K562 (cell line): Measurements from ENCODE around the gene RAD54L. TPM values are rescaled to one million over a fixed set of nuclear protein-coding genes. Genes with fewer than 3 reads are reported as not detected.

Experiments used
- BRCA1 ChIP-seq, 2 experiments: fragments of 450-650 bp in 1 of 2; sonication (generic) in 1 of 2; formaldehyde crosslinking in 1 of 2; IDR thresholded peaks; 2 replicates each; pipeline versions ENCODE4 v1.5.0 to v1.6.1; 2017 to 2020; ENCODE audit warnings: mild to moderate bottlenecking in 1 of 2, missing genetic modification reagents in 1 of 2
- CAMTA2 ChIP-seq: fragments of 250-450 bp; sonication (Bioruptor Pico); conservative IDR thresholded peaks from 2 replicates; pipeline ENCODE4 v1.5.1; 2022
- COPS2 ChIP-seq: fragments of 450-650 bp; conservative IDR thresholded peaks from 2 replicates; pipeline ENCODE4 v1.6.1; 2016; ENCODE audit warnings: mild to moderate bottlenecking, moderate library complexity
- CREB1 ChIP-seq, 2 experiments: sonication (generic) in 1 of 2; formaldehyde crosslinking in 1 of 2; IDR thresholded peaks; 2 replicates each; pipeline versions ENCODE4 v1.6.1 to v1.8.0; 2012 to 2022; ENCODE audit warnings: inconsistent platforms in 1 of 2, mild to moderate bottlenecking in 1 of 2, missing genetic modification reagents in 1 of 2, moderate library complexity in 1 of 2
- ESRRB ChIP-seq: fragments of 250-450 bp; sonication (Bioruptor Pico); IDR thresholded peaks from 2 replicates; pipeline ENCODE4 v1.5.0; 2020; ENCODE audit warnings: mild to moderate bottlenecking, moderate library complexity, borderline replicate concordance
- KAT2B ChIP-seq: IDR thresholded peaks from one replicate; pipeline ENCODE4 v1.6.1; 2012; ENCODE audit warnings: low read depth, mild to moderate bottlenecking, control low read depth, inconsistent platforms, low read length, moderate library complexity
- PHF20 ChIP-seq: fragments of 450-650 bp; IDR thresholded peaks from 2 replicates; pipeline ENCODE4 v1.6.1; 2018; ENCODE audit not compliant: partially characterized antibody
- RBM25 ChIP-seq: fragments of 200-400 bp; formaldehyde crosslinking; IDR thresholded peaks from 2 replicates; pipeline ENCODE4 v1.6.1; 2018; ENCODE audit warnings: low read length, low read depth, moderate library complexity; ENCODE audit not compliant: severe bottlenecking
- RBM34 ChIP-seq: fragments of 200-400 bp; formaldehyde crosslinking; IDR thresholded peaks from 2 replicates; pipeline ENCODE4 v1.6.1; 2018; ENCODE audit warnings: low read length, borderline replicate concordance; ENCODE audit not compliant: insufficient read depth
- TAF15 ChIP-seq: fragments of 200-400 bp; formaldehyde crosslinking; IDR thresholded peaks from 2 replicates; pipeline ENCODE4 v1.6.1; 2017; ENCODE audit warnings: mild to moderate bottlenecking, low read depth, low read length, moderate library complexity
- TCF7 ChIP-seq: sonication (generic); IDR thresholded peaks from 2 replicates; pipeline ENCODE4 v1.6.1; 2016; ENCODE audit warnings: antibody characterized with exemption, borderline replicate concordance
- TOE1 ChIP-seq, 2 experiments: fragments of 450-650 bp in 1 of 2; sonication (generic) in 1 of 2; formaldehyde crosslinking in 1 of 2; IDR thresholded peaks; 2 replicates each; pipeline versions ENCODE4 v1.7.1 to v1.8.0; 2016 to 2022; ENCODE audit warnings: borderline replicate concordance in 2 of 2, mild to moderate bottlenecking in 2 of 2, antibody characterized with exemption in 1 of 2, inconsistent platforms in 1 of 2, low read depth in 1 of 2, missing genetic modification reagents in 1 of 2, moderate library complexity in 1 of 2
- ZBTB12 ChIP-seq: fragments of 250-450 bp; sonication (Bioruptor Pico); IDR thresholded peaks from 2 replicates; pipeline ENCODE4 v1.4.0; 2020
- ZFPM2 ChIP-seq: fragments of 250-450 bp; sonication (Bioruptor Pico); IDR thresholded peaks from 2 replicates; pipeline ENCODE4 v1.5.1; 2022; ENCODE audit warnings: mild to moderate bottlenecking
- ZMIZ1 ChIP-seq, 2 experiments: fragments of 150-350 bp in 1 of 2; IDR thresholded peaks; 2 replicates each; pipeline ENCODE4 v1.6.1; 2012 to 2016; ENCODE audit warnings: low read depth in 2 of 2, low read length in 2 of 2, mild to moderate bottlenecking in 1 of 2, moderate library complexity in 1 of 2
- ZNF780A ChIP-seq: fragments of 250-450 bp; sonication (Bioruptor Pico); IDR thresholded peaks from 2 replicates; pipeline ENCODE4 v1.5.0; 2021; ENCODE audit warnings: mild to moderate bottlenecking
- polyA plus RNA-seq, 8 experiments: library from polyadenylated mRNA; depleted of rRNA in 4 of 8; stranded (reverse) in 5 of 8; unstranded in 3 of 8; fragments of >200 nt; fragmentation: Nextera tagmentation in 2 of 8; fragmentation: Illumina TruSeq in 1 of 8; extraction: Ambion mirVana in 2 of 8; extraction: Trizol in 1 of 8; gene quantifications; 2 replicates each; pipeline versions ENCODE4 v1.2.1 to v1.2.3, GENCODE V29; 2011 to 2014; ENCODE audit warnings: inconsistent platforms in 1 of 8, missing spikeins in 1 of 8
- total RNA-seq, 7 experiments: library from RNA; depleted of rRNA in 6 of 7; stranded (reverse); fragments of >200 nt in 6 of 7; fragmentation: Illumina TruSeq in 2 of 7; extraction: Trizol in 2 of 7; gene quantifications; 2 replicates each; pipeline versions ENCODE4 v1.2.1 to v1.2.3, GENCODE V29; 2011 to 2021; ENCODE audit warnings: low replicate concordance in 1 of 7
- TF ChIP-seq, protein P1 (sequence below), 2 experiments: IDR thresholded peaks in 1 of 2; conservative IDR thresholded peaks in 1 of 2; 2 replicates each; pipeline ENCODE4 v1.6.1; 2016; ENCODE audit warnings: low read depth in 2 of 2, mild to moderate bottlenecking in 1 of 2, missing compliant biosample characterization in 1 of 2, missing genetic modification characterization in 1 of 2, moderate library complexity in 1 of 2

Gene RAD54L
- total and polyA plus RNA-seq, 9 of the 15 experiments (the other 6 are each of a cell fraction or from before 2014, with no cell fraction given) = 17.9 to 92.3 (median 37.5) TPM

DNA sequence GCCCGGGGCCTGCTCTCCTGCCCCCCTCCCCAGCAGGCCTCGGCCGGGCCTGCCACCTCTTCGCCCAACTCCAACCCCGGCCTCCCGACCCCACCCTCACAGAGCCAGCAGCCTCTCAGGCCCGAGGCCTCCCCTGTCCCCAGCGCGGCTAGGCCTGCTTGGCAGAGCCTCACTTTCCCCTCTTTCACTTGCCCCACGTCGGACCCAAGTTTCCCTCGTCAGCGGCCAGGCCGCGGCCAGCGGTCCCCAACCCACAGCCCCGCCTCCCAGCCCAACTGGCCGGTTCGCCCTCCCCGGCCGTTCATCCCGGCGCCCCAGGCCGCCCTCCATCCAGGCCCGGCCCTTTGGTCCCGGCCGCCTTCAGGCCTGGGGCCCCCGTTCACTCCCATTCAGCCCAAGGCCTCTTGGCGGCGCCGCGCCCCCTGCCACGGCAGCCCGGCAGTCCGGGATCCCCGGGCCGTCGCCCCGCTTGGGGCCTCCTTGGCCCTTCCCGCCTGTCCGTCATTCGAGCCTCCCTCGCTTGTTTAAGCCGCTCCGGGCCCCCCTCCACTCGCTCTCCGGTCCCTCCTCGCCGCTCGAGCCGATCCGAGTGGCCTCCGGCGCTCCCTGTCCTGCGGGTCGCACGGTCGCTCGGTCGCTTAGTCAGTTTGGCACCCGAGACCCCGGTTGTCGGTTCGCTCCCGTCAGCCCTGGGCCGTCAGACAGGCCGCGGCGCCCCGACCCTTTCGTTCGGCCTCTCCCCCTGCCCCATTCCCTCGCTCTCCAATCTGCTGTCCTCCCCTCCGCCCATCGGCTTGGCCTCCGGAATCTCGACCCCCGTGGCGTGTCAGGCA, 54.5 kb downstream of the RAD54L start (continued):
- TF ChIP-seq ZMIZ1 (IDR thresholded peaks at IDR 0.05; ENCODE audit: low read depth in 2 of 2, low read length in 2 of 2) (no peak; a peak in 1 of 4 replicates), CREB1 (IDR thresholded peaks at IDR 0.05) (no peak), CREB1 (CRISPR knock-in tag; IDR thresholded peaks at IDR 0.05) (no peak; the same call in 1 of the 2 replicates), TCF7 (no peak), KAT2B (peak; percentile 29), TAF15 (no peak), BRCA1 (IDR thresholded peaks at IDR 0.05) (no peak), BRCA1 (CRISPR knock-in tag; IDR thresholded peaks at IDR 0.05) (peak; percentile 84; the same call in 1 of the 2 replicates), RBM34 (0 out of 2 replicates have a peak, but pooled peaks have one; percentile 85), ZFPM2 (no peak), COPS2 (no peak), PHF20 (peak; percentile 41), RBM25 (no peak), TOE1 (IDR thresholded peaks at IDR 0.05; ENCODE audit: borderline replicate concordance) (peak; percentile 36; the same call in 1 of the 2 replicates), TOE1 (CRISPR knock-in tag; IDR thresholded peaks at IDR 0.05; ENCODE audit: borderline replicate concordance, low read depth) (no peak; the same call in 1 of the 2 replicates), ZNF780A (CRISPR knock-in tag) (no peak), ESRRB (CRISPR knock-in tag) (no peak), ZBTB12 (CRISPR knock-in tag) (no peak), CAMTA2 (CRISPR knock-in tag) (0 out of 2 replicates have a peak, but pooled peaks have one; percentile 23)
- TF ChIP-seq, protein P1, sequence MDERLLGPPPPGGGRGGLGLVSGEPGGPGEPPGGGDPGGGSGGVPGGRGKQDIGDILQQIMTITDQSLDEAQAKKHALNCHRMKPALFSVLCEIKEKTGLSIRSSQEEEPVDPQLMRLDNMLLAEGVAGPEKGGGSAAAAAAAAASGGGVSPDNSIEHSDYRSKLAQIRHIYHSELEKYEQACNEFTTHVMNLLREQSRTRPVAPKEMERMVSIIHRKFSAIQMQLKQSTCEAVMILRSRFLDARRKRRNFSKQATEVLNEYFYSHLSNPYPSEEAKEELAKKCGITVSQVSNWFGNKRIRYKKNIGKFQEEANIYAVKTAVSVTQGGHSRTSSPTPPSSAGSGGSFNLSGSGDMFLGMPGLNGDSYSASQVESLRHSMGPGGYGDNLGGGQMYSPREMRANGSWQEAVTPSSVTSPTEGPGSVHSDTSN (CRISPR knock-in tag; IDR thresholded peaks at IDR 0.05; ENCODE audit: low read depth) = peak; percentile 14; the same call in 1 of the 2 replicates
- TF ChIP-seq, protein P1 (tag; conservative IDR thresholded peaks at IDR 0.05; ENCODE audit: low read depth) = no peak
